Esophagus squamous epithelium (tissue), 4 donors: ENCODE data around the gene DNM2.

ENCODE experiments used
- POLR2A ChIP-seq, 4 donors: fragments of 450-650 bp; IDR thresholded peaks; one replicate each; pipeline ENCODE4 v1.6.1; 2017; ENCODE audit warnings: antibody characterized with exemption in 4 of 4, mild to moderate bottlenecking in 4 of 4, moderate library complexity in 3 of 4
- TF ChIP-seq, protein P1 (sequence below), 6 experiments: fragments of 450-650 bp in 4 of 6; fragments of 200-600 bp in 2 of 6; sonication (generic) in 2 of 6; IDR thresholded peaks; one replicate each; pipeline ENCODE4 v1.5.1; 2016 to 2019; ENCODE audit warnings: antibody characterized with exemption in 6 of 6, mild to moderate bottlenecking in 4 of 6, moderate library complexity in 4 of 6

DNA sequence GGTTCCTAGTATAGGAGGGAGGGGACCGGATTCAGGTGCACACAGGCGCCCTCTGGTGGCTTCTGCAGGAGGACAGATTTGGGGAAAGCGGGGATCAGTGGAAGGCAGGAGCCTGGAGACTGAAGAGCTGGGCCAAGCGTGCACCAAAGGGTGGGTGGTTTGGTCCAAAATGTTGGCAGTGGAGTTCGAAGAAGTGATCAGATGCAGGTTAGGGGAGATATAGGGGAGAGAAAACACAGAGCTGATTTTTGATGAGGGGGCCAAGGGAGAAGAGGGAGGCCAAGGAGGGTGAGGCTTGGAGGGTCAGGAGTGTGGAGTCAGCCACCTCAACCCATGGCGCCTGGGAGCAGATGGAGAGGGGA lies 146.6 kb downstream of the DNM2 start:
- TF ChIP-seq, protein P1, sequence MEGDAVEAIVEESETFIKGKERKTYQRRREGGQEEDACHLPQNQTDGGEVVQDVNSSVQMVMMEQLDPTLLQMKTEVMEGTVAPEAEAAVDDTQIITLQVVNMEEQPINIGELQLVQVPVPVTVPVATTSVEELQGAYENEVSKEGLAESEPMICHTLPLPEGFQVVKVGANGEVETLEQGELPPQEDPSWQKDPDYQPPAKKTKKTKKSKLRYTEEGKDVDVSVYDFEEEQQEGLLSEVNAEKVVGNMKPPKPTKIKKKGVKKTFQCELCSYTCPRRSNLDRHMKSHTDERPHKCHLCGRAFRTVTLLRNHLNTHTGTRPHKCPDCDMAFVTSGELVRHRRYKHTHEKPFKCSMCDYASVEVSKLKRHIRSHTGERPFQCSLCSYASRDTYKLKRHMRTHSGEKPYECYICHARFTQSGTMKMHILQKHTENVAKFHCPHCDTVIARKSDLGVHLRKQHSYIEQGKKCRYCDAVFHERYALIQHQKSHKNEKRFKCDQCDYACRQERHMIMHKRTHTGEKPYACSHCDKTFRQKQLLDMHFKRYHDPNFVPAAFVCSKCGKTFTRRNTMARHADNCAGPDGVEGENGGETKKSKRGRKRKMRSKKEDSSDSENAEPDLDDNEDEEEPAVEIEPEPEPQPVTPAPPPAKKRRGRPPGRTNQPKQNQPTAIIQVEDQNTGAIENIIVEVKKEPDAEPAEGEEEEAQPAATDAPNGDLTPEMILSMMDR (IDR thresholded peaks at IDR 0.05), result peak; percentile 78 to 90 (median 86)
- TF ChIP-seq POLR2A (IDR thresholded peaks at IDR 0.05), result no peak
